GM18505 (cell line): Measurements from ENCODE around the gene ZNF423.

ENCODE experiments used
- ATAC-seq: cut with Tn5 transposase; IDR thresholded peaks from one replicate; pipeline ENCODE4 v1.9.1; 2021; ENCODE audit not compliant: unreplicated experiment
- POLR2A ChIP-seq: IDR thresholded peaks from 4 replicates; pipeline ENCODE4 v1.6.1; 2011; ENCODE audit warnings: borderline replicate concordance; ENCODE audit not compliant: insufficient read depth, insufficient read length; ENCODE audit errors: extremely low read depth

Gene ZNF423

GRCh38 chr16:49497466-49497865, 358.4 kb downstream of the ZNF423 start:
- ATAC-seq, result no peak
- TF ChIP-seq POLR2A, result no peak

- no peak for TF ChIP-seq POLR2A
- no peak for ATAC-seq
These were observed 359.3 kb downstream of the ZNF423 start for GRCh38 chr16:49496656-49497055.

GRCh38 chr16:49495596-49496355, 360.1 kb downstream of the ZNF423 start:
- no peak for ATAC-seq
- TF ChIP-seq POLR2A, result no peak

- TF ChIP-seq POLR2A, result no peak
- ATAC-seq, result no peak
These were observed 360.9 kb downstream of the ZNF423 start for GRCh38 chr16:49494891-49495566.

- TF ChIP-seq POLR2A, result no peak
- no peak for ATAC-seq
These were observed 361.4 kb downstream of the ZNF423 start for GRCh38 chr16:49494474-49494873.

- no peak for TF ChIP-seq POLR2A
These were observed 362.1 kb downstream of the ZNF423 start for GRCh38 chr16:49493836-49494235.

GRCh38 chr16:49492896-49493626, 362.9 kb downstream of the ZNF423 start:
- TF ChIP-seq POLR2A, result no peak
- ATAC-seq, result no peak

More at GRCh38 chr16:49493836-49494235, 362.1 kb downstream of the ZNF423 start:
- ATAC-seq, result no peak

- TF ChIP-seq POLR2A, result no peak
- ATAC-seq, result peak; percentile 69
These were observed 363.8 kb downstream of the ZNF423 start for GRCh38 chr16:49491771-49492761.

GRCh38 chr16:49491106-49491670, 364.7 kb downstream of the ZNF423 start:
- TF ChIP-seq POLR2A, result no peak
- ATAC-seq, result no peak

GRCh38 chr16:49490321-49490705, 365.6 kb downstream of the ZNF423 start:
- ATAC-seq, result no peak
- TF ChIP-seq POLR2A, result no peak

GRCh38 chr16:49489686-49490320, 366.1 kb downstream of the ZNF423 start:
- no peak for TF ChIP-seq POLR2A
- no peak for ATAC-seq
